Sigmoid colon (tissue), 7 donors: ENCODE data around the gene PIK3R6. TPM values are rescaled to one million over a fixed set of nuclear protein-coding genes. Genes with fewer than 3 reads are reported as not detected.

Experiments used
- DNase-seq: peaks from one replicate; pipeline ENCODE4 v3.0.0-alpha.2; 2019
- H3K27ac ChIP-seq, 4 donors: fragments of 200-600 bp; sonication (generic); one replicate each; pipeline ENCODE4 v1.5.1; 2016 to 2019; ENCODE audit warnings: mild to moderate bottlenecking in 1 of 4
- H3K27me3 ChIP-seq, 3 donors: fragments of 200-600 bp; sonication (generic); one replicate each; pipeline ENCODE4 v1.5.1; 2019; ENCODE audit warnings: mild to moderate bottlenecking in 1 of 3
- H3K36me3 ChIP-seq, 4 donors: fragments of 200-600 bp; sonication (generic); one replicate each; pipeline ENCODE4 v1.5.1; 2016 to 2019
- H3K4me1 ChIP-seq, 4 donors: fragments of 200-600 bp; sonication (generic); one replicate each; pipeline ENCODE4 v1.5.1; 2017 to 2019
- H3K4me3 ChIP-seq, 4 donors: fragments of 200-600 bp; sonication (generic); one replicate each; pipeline ENCODE4 v1.5.1; 2017 to 2019; ENCODE audit warnings: mild to moderate bottlenecking in 2 of 4, moderate library complexity in 1 of 4
- H3K9me3 ChIP-seq, 4 donors: fragments of 200-600 bp in 3 of 4; sonication (generic) in 3 of 4; one replicate each; pipeline versions ENCODE4 v1.5.1 to v1.6.1; 2013 to 2019
- EP300 ChIP-seq, 4 donors: sonication (generic); formaldehyde crosslinking; IDR thresholded peaks; one replicate each; pipeline ENCODE4 v1.6.1; 2017; ENCODE audit warnings: antibody characterized with exemption in 4 of 4
- POLR2A ChIP-seq, 2 donors: fragments of 450-650 bp; IDR thresholded peaks; one replicate each; pipeline ENCODE4 v1.6.1; 2016; ENCODE audit warnings: antibody characterized with exemption in 2 of 2, mild to moderate bottlenecking in 2 of 2, moderate library complexity in 2 of 2
- POLR2AphosphoS5 ChIP-seq, 4 donors: sonication (generic); formaldehyde crosslinking; IDR thresholded peaks; one replicate each; pipeline ENCODE4 v1.6.1; 2017; ENCODE audit warnings: antibody characterized with exemption in 4 of 4
- WGBS, 2 donors: extraction: QIAGEN DNeasy Blood & Tissue Kit; methylation state at CpG; one replicate each; pipeline ENCODE4 v1.1.7; 2013; 5-methylcytosine and 5-hydroxymethylcytosine counted together
- intact Hi-C: fragments of 100-400 bp; cut with DNase I; formaldehyde crosslinking; loops from one replicate; pipeline ENCODE4 v1.15.1; 2023
- polyA plus RNA-seq, 3 donors: library from polyadenylated mRNA; stranded (reverse); fragments of 200-250 nt; gene quantifications; one replicate each; pipeline ENCODE4 v1.2.3, GENCODE V29; 2013
- total RNA-seq, 4 donors: library from RNA; depleted of rRNA; stranded (reverse); fragments of >200 nt; gene quantifications; one replicate each; pipeline ENCODE4 v1.1.0, GENCODE V29; 2016
- TF ChIP-seq, protein P1 (sequence below), 4 experiments: fragments of 450-650 bp in 3 of 4; fragments of 200-600 bp in 1 of 4; IDR thresholded peaks; one replicate each; pipeline ENCODE4 v1.5.1; 2016 to 2019; ENCODE audit warnings: antibody characterized with exemption in 4 of 4, mild to moderate bottlenecking in 3 of 4, moderate library complexity in 2 of 4
- donor health status: healthy with polysubstance abuse.
- donor health status: Bipolar disorder and iron deficiency.
- donor health status: healthy.

PIK3R6 gene
- total and polyA plus RNA-seq, 7 donors, result 0.54 to 1.2 (median 0.77) TPM; not detected in 2

DNA sequence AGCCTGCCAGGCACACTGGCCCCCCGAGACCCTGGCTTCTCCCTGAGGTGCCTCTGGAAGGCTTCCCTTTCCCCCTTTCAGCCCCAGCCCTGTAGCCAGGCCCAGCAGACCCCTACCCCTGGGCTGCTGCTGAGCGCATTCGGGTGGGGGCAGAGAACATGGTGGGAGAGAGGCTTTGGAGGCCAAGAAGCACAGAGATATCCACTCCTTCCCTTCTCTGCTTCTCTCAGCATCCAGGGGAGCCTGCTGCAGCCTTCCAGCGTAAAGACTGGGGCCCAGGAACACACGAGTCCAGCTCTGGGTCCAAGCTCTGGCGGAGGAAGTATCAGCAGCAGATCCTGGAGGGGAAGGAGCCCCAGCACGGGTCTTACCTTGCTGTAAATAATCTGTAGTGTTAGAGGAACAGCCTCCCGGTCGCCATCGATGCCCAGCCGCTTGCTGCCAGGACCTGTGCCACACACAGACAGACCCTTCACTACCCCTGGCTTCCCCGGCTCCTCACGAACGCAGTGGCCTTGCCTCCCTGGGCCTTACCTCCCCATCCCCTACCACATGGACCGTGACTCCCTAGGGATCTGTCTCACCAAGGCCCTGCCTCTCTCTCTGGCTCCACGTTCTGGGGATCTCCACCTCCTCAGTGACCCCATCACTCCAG lies 17.0 kb upstream of the PIK3R6 start:
- no peak for DNase-seq
- no peak overlapping the region for H3K4me3 ChIP-seq
- no peaks in the 10 kb centered on the region for H3K36me3 ChIP-seq
- TF ChIP-seq POLR2AphosphoS5 (IDR thresholded peaks at IDR 0.05), result no peak
- TF ChIP-seq, protein P1, sequence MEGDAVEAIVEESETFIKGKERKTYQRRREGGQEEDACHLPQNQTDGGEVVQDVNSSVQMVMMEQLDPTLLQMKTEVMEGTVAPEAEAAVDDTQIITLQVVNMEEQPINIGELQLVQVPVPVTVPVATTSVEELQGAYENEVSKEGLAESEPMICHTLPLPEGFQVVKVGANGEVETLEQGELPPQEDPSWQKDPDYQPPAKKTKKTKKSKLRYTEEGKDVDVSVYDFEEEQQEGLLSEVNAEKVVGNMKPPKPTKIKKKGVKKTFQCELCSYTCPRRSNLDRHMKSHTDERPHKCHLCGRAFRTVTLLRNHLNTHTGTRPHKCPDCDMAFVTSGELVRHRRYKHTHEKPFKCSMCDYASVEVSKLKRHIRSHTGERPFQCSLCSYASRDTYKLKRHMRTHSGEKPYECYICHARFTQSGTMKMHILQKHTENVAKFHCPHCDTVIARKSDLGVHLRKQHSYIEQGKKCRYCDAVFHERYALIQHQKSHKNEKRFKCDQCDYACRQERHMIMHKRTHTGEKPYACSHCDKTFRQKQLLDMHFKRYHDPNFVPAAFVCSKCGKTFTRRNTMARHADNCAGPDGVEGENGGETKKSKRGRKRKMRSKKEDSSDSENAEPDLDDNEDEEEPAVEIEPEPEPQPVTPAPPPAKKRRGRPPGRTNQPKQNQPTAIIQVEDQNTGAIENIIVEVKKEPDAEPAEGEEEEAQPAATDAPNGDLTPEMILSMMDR (IDR thresholded peaks at IDR 0.05), result no peak
- H3K27ac ChIP-seq, result no peak overlapping the region
- peaks cover 0 to 2% (median 0%) of the 10 kb centered on the region in 3 donors for H3K27me3 ChIP-seq
- WGBS, 2 donors, result 90 to 93% methylated on average over 16 of the region's 16 CpGs
- no peaks in the 10 kb centered on the region for H3K4me1 ChIP-seq
- intact Hi-C loops, result no loop called here
- no peaks in the 10 kb centered on the region for H3K9me3 ChIP-seq

DNA sequence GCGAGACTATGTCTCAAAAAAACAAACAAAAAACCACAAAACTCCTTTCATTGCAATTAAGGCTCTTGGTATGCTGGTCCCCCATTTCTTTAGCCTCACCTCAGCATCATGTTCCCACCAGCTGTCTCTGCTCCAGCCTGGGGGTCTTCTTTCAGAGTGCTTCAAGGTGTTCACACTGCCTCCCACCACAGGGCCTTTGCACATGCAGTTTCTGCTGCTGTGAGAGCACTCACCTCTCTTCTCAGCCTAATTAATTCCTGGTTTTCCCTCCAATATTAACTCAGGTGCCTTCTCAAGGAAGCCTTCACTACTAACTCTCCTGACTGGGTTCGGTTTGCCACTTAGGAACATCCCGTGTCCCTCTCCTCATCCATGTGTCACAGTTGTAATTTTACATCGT lies 15.9 kb upstream of the PIK3R6 start:
- intact Hi-C loops, result no loop called here
- whole genome bisulfite sequencing, 2 donors, result 81 to 94% methylated on average over 4 of the region's 4 CpGs
- H3K4me3 ChIP-seq, result no peak overlapping the region

DNA sequence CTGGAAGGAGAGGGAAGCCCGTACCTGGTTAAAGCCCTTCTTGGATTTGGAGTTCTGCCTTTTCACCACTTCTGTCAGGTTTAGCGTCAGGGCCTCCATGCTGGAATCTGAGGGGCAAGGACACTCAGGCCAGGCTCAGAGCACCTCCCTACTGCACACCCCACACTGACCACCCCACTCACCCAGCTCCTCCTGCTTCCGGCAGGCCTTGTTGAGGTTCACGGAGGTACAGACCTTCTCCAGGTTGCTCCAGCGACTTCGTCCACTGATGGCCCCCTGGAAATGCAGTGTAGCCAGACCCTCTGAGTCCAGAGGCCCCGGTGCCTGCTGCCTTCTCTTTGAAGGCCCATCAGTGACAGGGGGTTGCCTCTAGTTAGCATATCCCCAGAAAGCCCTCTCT lies 14.1 kb upstream of the PIK3R6 start:
- intact Hi-C loops, result no loop called here
- DNase-seq, result no peak
- H3K4me3 ChIP-seq, result no peak overlapping the region
- H3K9me3 ChIP-seq, result no peaks in the 10 kb centered on the region
- TF ChIP-seq POLR2AphosphoS5 (IDR thresholded peaks at IDR 0.05), result no peak
- TF ChIP-seq, protein P1 (IDR thresholded peaks at IDR 0.05), result no peak
- no peak for TF ChIP-seq POLR2A (IDR thresholded peaks at IDR 0.05)
- no peak for TF ChIP-seq EP300 (IDR thresholded peaks at IDR 0.05)
- H3K4me1 ChIP-seq, result no peaks in the 10 kb centered on the region
- H3K27me3 ChIP-seq, result peaks cover 0 to 2% (median 0%) of the 10 kb centered on the region in 3 donors
- 94 to 97% methylated on average over 7 of the region's 7 CpGs for WGBS, 2 donors
- H3K27ac ChIP-seq, result no peak overlapping the region
- H3K36me3 ChIP-seq, result no peaks in the 10 kb centered on the region

More for the DNA sequence above, 15.9 kb upstream of the PIK3R6 start:
- Histone ChIP-seq H3K4me1 (no peaks in the 10 kb centered on the region), H3K36me3 (no peaks in the 10 kb centered on the region), H3K27me3 (peaks cover 0 to 2% (median 0%) of the 10 kb centered on the region in 3 donors), H3K9me3 (no peaks in the 10 kb centered on the region), H3K27ac (no peak overlapping the region)
- no peak for DNase-seq
- TF ChIP-seq, protein P1 (IDR thresholded peaks at IDR 0.05), result no peak
- TF ChIP-seq EP300 (IDR thresholded peaks at IDR 0.05) (no peak), POLR2AphosphoS5 (IDR thresholded peaks at IDR 0.05) (no peak), POLR2A (IDR thresholded peaks at IDR 0.05) (no peak)

GRCh38 chr17:8880466-8880865 lies 13.0 kb upstream of the PIK3R6 start:
- WGBS, 2 donors, result 87 to 92% methylated on average over 7 of the region's 7 CpGs
- intact Hi-C loops, result no loop called here
- Histone ChIP-seq H3K4me3 (no peak overlapping the region), H3K36me3 (no peaks in the 10 kb centered on the region), H3K27ac (no peak overlapping the region), H3K4me1 (no peaks in the 10 kb centered on the region), H3K27me3 (peaks cover 0 to 9% (median 0%) of the 10 kb centered on the region in 3 donors), H3K9me3 (no peaks in the 10 kb centered on the region)
- no peak for DNase-seq
- no peak for TF ChIP-seq EP300 (IDR thresholded peaks at IDR 0.05)
- no peak for TF ChIP-seq POLR2A (IDR thresholded peaks at IDR 0.05)
- TF ChIP-seq, protein P1 (IDR thresholded peaks at IDR 0.05), result no peak
- TF ChIP-seq POLR2AphosphoS5 (IDR thresholded peaks at IDR 0.05), result no peak

- H3K27me3 ChIP-seq, result peaks cover 0 to 13% (median under 1%) of the 10 kb centered on the region in 3 donors
- WGBS, 2 donors, result 66 to 80% methylated on average over 7 of the region's 7 CpGs
Measured at GRCh38 chr17:8879410-8879809, 11.9 kb upstream of the PIK3R6 start.

More at GRCh38 chr17:8879410-8879809, 11.9 kb upstream of the PIK3R6 start:
- TF ChIP-seq POLR2AphosphoS5 (IDR thresholded peaks at IDR 0.05) (no peak), EP300 (IDR thresholded peaks at IDR 0.05) (no peak)
- TF ChIP-seq, protein P1 (IDR thresholded peaks at IDR 0.05), result no peak
- no peak overlapping the region for H3K27ac ChIP-seq
- intact Hi-C loops, result no loop called here
- H3K4me1 ChIP-seq, result no peaks in the 10 kb centered on the region
- no peak overlapping the region for H3K4me3 ChIP-seq
- no peaks in the 10 kb centered on the region for H3K36me3 ChIP-seq
- no peaks in the 10 kb centered on the region for H3K9me3 ChIP-seq
- DNase-seq, result no peak
